Cortex of kidney (tissue), 1 donor: ENCODE results near the gene DISC1.
"Not testable (repeated sequence)": the region's sequence is repeated elsewhere in the genome, so short reads cannot be mapped to it uniquely, and the experiment has no call there.

ENCODE experiments used
- DNase-seq: peaks from one replicate; lab custom pipeline; 2025; lab: John Stamatoyannopoulos, UW

The DISC1 gene

DNA sequence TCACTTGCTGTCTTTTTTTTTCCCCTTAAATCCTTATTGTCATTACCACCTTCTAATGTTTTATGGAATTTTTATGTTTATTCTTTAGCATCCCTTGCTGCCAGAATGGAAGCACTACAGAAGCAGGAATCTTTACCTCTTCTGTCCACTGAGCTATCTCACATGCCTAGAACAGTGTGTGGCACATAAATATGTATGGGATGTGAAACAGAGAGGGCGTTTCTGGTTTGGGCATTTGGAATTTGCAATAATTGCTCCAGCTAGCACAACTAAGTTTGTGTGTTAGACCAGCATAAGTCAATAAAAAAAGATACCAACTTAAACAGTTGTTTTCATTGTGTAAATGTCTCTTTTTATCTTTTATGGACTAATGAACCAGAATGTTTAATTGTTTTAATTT is 330.8 kb downstream of the DISC1 start:
- DNase-seq = no peak

DNA sequence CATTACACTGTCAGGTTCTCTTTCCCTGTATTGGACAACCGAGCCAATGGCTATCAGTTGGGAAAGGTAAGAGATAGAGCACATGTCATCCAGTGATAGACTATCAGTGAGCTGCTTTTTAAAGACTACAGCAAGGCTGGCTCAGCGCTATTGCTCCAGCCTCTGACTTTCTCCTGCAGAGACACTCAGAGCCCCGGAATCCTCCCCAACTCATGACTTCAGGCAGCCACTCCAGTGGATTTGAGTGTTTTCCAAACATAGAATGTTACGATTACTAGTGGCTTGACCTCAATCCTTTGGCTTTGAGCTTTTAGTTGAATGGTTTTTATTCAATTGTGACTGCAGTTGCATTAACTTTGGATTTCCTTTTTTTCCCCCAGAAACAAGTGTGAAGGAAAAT is 331.9 kb downstream of the DISC1 start:
- DNase-seq = no peak

DNA sequence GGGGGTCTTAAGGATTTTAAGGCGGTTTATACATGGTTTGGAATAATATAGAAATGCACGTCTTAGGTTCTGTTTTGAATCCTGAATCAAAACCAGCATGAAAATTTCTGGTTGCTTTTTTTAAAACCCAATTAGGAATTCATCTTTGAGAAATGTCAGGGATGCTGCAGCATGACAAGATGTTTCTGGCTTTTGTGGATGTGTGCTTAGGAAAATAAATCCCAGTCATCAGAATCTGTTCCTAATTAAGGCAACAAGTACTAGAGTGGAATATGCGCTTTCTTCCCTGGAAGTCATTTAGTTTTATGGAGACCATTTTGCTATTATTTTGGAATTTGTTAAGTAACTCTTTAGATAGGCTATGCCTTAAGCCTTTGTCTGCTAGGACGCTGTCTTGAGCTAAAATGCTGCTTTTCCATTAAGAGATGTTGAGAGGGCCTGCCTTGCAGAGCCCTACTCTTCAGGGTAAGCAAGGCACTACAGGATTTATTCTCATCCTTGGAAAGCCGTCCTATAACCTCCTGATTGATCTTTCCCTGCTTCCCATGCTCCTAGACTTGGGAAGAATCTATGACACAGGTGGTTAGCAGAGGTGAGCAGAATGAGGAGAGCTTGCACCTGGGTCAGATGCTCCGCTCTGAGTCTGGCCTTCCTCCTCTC is 332.8 kb downstream of the DISC1 start:
- no peak for DNase-seq

DNA sequence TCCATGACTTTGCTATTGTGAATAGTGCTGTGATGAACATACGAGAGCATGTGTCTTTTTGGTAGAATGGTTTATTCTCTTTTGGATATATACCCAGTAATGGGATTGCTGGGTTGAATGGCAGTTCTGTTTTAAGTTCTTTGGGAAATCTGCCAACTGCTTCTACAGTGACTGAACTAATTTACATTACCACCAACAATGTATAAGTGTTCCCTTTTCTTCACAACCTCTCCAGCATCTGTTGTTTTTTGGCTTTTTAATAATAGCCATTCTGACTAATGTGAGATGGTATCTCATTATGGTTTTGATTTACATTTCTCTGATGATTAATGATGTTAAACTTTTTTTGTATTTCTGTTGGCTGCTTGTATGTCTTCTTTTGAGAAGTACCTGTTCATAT is 335.2 kb downstream of the DISC1 start:
- DNase-seq = not testable (repeated sequence)

DNA sequence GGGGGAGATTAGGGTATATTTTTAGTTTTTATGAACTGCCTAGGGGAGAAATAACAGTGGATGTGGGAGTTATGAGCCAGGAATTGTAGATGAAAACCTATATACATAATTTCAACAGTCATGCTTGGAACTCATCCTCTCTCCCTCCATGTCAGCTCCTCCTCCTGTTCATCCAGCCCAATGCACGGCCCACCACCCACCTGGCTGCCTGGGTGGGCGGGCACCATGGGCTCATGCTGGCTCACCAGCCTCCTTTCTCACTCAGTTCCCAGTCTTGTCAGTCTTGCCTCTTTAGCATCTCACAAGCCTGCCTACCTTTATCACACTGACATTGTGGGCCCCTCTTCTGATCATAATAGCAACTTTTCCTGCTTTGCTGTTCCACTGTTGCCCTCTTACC is 336.0 kb downstream of the DISC1 start:
- DNase-seq = no peak

DNA sequence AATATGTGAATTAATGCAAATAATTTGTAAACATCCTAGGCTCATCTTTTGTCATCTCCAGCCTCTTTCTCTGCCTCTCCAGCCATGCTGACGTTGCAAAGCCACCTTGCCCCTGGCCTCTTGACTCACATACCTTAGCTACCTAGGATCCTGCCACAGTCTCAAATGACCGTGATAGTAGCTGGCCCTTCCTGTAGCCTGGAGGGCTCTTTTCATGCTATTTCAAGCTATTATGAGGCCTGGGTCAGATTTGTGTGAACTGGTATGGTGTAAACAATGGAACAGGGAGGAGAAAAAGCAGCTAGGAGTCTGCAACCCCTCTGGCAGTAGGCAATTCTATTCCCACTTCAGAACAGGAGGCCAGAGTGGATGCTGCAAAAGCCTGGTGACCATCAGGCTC is 337.7 kb downstream of the DISC1 start:
- DNase-seq = no peak

DNA sequence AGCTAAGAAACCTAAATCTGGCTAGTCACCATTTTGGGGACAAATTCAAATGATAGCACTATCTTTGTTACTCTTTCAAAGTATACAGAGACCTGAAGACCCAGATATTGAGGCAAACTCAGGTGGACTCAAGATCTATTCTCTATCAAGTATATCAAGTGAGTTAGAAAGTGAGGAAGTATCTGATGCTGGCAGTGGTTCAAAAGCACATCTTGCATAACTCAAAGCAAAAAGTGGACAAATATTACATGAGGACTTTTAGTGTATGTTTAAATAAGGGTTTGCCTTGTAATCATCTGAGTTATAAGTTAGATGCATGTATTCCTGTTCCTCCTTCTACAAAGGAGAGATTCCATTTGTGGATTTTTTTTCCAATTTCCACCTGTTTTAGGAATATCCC is 338.4 kb downstream of the DISC1 start:
- no peak for DNase-seq

DNA sequence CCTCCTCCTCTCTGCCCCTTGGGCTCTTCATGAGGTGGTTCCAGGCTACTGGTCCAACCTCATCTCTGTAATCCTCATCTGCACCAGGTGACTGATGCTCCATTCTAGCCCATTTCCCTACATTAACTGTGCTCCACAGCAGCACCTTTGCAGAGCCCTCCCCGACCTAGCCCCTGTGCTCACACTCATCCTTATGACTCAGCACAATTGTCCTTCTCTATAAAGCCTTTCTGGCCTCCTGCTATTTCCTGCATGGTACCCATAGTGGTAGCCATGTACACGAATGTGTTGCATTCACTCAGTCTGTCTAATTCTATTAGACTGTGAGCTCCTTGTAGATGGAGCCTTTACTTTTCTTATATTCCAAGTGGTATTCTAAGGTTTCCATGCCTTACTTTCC is 339.0 kb downstream of the DISC1 start:
- DNase-seq = no peak

DNA sequence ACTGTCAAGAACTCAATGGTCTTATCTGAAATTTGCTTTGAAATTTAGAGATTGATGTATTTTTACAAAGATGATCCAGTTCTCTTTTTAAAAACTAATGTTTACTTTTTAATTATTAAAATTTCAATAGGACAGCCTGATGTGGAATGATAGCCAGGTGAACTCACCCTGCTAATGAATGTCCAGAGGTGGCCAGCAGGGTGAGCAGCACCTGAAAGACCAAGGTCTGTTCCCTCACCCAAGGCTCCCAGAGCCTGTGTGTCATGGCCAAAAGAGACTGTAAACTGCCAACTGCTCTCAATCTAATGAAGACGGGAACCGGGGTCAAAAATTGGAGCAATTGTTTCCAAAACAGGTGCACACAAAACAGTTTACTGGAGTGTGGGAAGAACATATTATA is 340.4 kb downstream of the DISC1 start:
- DNase-seq = no peak

DNA sequence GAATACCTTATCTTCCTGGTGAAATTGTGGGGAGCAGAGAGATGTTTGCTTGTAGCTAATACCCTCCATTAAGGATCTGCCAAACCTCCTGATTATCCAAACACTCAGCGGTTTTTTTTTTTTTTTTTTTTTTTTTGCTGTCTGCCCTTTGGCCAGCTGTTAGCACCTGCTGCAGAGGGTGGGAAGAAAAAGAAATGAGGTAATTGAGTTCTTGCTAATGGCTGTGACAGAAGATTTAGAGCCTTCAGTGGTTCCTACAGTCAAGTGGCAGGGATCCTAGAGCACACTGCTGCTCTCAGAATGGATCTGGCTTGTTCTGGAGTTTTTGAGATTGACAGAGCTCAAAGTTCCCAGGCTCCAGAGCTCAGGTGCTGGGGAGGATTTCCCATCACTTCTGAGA is 342.5 kb downstream of the DISC1 start:
- no peak for DNase-seq

DNA sequence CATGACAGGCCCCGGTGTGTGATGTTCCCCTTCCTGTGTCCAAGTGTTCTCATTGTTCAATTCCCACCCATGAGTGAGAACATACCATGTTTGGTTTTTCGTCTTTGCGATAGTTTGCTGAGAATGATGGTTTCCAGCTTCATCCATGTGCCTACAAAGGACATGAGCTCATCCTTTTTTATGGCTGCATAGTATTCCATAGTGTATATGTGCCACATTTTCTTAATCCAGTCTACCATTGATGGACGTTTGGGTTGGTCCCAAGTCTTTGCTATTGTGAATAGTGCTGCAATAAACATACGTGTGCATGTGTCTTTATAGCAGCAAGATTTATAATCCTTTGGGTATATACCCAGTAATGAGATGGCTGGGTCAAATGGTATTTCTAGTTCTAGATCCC is 343.2 kb downstream of the DISC1 start:
- not testable (repeated sequence) for DNase-seq

DNA sequence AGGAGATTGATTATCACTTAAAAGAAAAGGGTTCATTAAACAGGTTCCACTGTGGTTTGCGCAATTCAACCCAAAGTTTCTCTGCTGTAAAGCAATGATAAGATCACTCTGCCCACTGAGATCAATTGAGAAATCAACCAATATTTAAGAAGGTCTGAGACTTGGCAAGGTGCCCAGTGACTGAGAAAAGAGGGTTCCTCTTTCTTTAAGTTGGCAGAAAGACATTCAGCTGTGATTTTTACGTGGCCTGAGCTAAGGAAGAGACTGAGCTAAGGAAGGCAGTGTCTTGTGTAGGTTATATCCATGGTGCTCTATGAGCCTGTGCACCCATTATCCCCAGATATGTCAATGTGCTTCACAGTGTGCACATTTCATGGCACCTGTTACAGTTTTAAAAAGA is 344.1 kb downstream of the DISC1 start:
- DNase-seq = no peak

DNA sequence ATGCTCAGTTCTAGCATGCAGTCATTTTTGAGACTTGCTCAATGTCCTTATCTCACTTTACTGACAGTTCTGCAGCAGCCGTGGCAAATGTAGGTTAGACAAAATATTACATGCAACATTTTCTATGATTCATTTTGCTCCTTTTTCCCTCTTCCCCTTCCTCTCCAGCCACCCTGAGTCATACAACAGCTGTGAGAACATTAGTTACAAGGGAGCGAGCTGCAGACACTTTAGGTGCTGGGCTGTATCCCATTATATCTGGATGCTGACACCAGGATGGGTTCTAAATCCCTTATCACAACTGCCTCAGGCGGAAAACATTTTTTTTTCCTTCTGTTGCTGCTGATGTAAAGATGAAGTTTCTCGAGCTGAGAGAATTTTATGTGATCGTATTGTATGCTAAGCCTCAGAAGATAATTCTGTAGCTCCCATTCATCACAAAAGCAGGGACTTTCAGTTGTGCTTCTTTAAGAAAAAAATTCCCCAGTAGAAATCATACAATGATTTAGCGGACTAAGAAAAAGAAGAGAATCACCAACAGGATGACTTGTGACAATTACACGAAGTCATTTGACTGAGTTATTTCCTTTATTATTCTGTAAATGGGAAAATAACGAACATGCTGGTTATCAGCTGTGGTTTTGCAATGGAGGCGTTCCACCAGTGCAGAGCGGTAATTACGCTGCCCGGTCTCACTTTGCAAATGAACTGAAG is 345.0 kb downstream of the DISC1 start:
- DNase-seq = no peak

DNA sequence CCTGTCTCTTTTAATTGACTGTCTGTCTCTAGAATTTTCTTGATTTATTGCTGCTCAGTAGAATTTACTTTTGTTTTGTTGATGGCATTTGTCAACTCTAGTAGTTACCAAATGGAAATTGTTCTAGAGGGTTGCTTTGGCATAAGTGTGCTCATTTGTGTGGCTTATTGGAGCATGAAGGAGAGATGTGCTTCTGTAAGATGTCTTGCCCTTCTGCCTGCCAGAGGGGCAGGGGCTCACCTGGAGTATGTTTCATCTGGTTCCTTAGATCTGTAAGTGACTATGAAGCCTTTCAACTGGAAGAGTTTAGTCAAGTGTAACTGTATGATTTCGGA is 345.5 kb downstream of the DISC1 start:
- DNase-seq = no peak

DNA sequence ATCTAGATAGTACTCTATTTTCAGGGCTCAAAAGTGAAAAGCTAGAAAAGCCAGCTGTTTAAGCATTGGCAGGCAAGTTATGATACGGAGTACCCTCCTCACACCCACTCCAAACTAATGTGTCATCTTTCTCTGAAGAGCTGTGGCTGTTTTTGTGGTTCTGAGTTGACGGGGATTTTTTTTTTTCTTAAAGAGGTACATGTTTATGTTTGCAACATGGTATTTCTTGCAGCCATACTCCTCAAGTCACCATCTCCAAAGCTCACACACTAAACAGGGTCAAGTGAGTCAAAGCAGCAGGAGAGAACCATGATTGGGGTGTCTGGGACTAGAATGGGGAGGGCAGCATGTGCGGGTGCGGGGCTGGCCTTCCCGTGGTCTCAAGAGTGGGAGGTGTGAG is 347.2 kb downstream of the DISC1 start:
- no peak for DNase-seq

DNA sequence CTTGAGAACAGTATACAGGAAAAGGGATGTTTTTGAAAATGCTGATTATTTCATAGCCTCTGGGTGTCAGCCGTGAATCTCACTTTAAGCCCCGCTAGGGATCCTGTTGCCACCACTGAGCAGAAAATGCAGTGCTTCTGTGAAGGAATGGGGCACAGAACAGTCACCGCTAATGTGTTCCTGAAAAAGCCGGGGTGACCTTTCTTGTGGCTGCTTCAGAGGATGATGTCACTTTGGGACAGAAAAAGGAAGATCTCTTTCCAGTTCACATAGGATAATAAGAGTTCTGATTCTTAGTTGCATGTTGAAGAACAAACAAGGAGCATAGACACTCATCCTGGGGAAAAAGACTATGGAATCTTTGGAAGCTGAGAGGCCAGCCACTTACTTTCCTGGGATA is 349.6 kb downstream of the DISC1 start:
- DNase-seq = no peak

DNA sequence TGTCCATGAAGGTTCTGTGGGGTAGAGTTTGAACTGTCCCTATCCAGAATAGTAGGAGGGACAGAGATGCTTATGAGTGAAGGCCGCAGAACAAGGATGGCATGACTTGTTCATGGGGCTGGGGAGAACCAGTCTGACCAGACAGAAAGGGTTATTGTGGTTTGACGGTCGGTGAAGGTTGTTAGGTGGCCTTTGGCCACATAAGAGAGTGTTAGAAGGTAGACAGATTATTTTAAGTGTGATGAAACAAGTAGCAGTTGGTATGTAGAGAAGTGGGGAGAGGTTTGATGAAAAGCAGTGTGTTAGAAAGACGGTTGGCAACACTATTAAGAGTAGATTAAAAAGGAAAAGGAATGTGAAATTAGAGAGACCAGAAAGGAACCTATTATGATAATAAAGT is 355.1 kb downstream of the DISC1 start:
- no peak for DNase-seq

DNA sequence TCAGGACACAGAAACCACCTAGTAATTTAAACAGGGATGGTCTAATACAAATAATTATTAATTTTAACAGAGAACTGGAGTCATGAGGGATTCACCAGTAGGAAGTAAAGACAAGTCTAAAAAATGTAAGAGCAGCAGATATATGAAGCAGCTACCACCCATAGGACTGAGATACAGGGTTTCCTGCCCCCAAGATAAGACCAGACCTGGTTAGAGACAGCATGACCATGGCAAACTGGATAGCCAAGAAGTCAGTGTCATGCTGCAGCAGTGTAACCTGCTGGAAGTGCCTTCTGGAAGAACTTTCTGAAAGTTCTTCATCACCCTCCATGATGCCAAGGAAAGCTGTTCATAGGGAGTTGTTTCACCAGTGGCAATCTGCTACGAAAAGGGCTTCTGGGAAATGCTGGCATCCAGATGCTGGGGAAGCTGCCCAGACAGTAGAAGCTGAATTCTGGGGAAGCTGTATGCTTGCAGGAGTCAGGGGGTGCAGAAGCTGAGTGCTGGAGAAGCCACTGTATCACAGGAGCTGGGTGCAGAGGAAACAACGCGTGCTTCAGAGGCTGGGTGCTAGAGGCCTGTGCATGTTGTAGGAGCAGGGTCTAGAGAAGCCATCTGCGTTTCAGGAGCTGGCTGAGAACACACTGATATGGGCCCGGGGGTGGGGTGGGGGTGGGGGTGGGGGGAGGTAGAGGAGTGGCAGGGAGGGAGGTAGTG is 356.4 kb downstream of the DISC1 start:
- DNase-seq = no peak

DNA sequence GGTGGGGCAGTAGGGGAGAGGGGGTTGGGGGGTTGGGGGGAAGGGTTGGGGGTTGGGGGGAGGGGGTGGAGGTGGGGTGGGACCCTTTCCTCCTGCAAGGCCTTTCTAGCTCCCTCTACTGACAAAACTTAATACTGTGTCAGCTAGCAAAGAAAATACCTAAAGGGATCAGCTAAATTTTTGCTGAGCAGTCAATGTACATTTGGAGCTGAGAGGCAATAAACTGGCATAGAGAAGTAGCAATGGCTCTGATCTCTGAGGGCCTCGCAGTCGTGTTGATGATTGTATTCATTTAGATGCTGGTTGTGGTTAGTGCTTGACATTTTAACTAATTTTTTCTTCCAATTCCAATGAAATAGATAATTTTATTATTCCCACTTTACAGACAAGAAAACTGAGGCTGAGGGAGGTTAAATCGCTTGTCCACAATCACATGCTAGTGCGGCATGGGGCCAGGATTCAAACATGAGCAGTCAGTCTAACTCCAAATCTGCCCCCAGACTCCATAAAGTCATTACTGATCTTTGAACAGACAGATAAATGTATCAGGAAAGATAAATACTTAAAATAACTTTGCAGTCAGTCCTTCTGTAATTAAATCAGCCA is 357.1 kb downstream of the DISC1 start:
- DNase-seq = no peak

DNA sequence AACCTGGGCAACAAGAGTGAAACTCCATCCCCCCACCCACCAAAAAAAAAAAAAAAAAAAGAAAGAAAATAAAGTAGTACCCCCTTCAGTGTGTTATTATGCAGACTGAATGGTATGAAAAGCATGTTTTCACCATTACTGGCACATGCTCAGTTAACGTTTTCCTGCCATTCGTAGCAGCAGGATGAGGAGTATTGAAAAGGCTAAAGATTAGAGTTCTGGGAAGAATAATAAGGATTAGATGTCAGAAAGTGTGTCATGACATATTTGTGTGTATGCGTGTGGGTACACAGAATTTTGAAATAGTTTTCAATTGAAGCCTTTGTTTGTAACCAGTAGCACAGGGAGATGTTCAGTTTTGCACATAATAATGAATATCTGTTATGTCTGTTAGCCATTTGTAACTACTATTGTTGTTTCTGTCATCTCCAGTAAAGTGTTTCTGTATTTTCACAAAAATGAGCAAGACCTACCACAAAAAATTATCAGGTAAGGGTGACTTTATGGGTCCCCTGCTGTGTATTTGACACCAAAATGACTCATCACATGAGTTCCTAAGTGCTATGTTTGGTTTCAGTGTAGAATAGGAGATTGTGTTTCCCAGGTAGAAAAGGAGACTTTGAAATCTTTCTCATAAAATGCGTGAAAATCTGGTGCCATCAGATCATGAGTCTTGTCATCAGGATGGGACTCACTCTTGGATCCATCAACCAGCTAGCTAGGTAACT is 358.9 kb downstream of the DISC1 start:
- no peak for DNase-seq

DNA sequence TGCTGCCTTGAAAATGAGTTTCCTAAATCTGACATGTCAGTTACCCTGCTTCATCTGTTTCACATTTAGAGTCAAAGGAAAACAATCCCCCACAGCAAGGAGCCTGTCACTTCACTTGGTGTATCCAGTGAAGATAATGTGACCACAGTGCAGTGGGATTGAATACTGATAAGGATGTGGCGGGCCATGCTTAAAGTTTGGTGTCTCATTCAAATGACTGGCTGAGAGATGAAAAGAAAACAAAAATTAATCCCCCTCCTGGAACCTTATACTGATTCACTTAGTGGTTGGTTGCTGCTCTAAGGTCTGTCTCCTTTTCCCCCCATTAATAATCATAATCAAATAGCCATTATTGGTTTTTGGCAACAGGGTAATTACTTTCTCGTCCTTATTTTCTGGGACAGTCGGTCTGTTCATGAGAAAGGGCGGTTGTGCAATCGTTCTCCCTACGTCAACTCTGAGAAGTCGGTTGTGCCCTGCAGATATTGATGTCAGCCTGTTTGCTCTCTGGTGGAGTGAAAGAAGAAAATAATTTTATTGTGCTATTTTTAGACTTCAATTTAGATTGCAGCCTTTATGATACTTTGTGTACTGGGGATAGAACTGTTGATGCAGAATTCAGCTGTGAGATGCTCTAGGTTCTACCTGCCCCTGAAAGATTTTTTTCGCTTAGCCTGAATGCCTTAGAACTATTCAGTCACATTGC is 360.2 kb downstream of the DISC1 start:
- DNase-seq = no peak

DNA sequence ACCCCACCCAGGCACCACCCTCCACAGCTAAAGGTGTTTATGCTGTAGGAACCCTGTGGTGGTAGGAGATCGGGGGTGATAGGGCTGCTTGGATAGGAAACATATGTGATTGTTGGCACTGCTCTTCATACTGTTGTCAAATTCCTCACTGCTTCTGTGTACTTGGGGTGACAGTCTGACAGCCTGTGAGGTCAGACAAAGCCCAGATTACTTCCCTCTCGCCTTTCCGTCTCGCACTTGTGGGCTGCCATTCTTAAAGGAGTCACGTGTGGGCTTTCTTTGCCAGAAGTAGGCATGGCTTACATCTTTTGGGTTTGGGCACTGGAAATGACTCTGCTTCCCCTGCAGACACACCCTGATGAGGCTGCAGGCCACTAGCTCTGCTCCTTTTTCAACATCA is 363.8 kb downstream of the DISC1 start:
- no peak for DNase-seq
